ENCODE results near the gene GINS2. TPM values are rescaled to one million over a fixed set of nuclear protein-coding genes. Genes with fewer than 3 reads are reported as not detected.

GINS2 gene
- total RNA-seq, 6 experiments from 2014 or later = 11.8 to 24.6 (median 21.0) TPM

DNA sequence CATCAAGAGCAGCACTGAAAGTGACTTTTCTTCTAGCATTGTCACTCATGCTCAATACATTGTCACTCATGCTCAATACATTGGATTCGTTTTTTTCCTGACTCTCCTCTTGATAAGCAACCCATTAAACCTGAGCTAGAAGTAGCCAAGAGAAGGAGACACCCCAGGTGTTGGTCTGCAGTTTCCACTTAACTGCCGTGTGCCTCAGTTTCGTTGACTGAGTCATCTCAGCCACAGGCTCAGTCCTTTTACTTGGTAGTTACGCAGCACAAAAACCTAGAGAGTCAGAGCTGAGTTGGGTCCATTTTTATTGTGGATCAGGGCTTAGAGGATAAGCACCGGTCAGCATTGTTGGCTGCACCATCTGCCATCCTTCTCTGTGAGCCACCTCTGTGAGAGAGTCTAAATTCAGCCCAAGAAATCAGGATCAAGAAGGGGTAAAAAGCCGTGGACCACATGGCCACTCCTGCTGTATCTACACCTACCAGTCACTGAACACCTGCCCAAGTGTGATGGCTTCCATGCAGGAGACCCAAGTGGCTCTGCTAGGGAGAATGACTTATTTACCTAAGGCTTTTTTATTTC is 11.3 kb downstream of the GINS2 start:
- H3K27ac Mint-ChIP-seq = no peak overlapping the region
- H3K36me3 Mint-ChIP-seq (ENCODE audit: low read depth) = peaks cover 13% of the 10 kb centered on the region
- no peaks in the 10 kb centered on the region; the same call in 1 of the 2 replicates for H3K9me3 Mint-ChIP-seq

GRCh38 chr16:85676466-85676865 is 12.3 kb downstream of the GINS2 start:
- no peak overlapping the region for H3K4me3 Mint-ChIP-seq
- no peak for DNase-seq
- peaks cover 14% of the 10 kb centered on the region for H3K27me3 Mint-ChIP-seq (ENCODE audit: insufficient read depth)
- H3K36me3 Mint-ChIP-seq (ENCODE audit: low read depth) = peaks cover 14% of the 10 kb centered on the region
- H3K27ac Mint-ChIP-seq = no peak overlapping the region
- H3K4me1 Mint-ChIP-seq (ENCODE audit: low read depth) = peaks cover 23% of the 10 kb centered on the region
- no peak for TF ChIP-seq CTCF (IDR thresholded peaks at IDR 0.05)
- H3K9me3 Mint-ChIP-seq = no peaks in the 10 kb centered on the region; the same call in 1 of the 2 replicates

More for the DNA sequence above, 11.3 kb downstream of the GINS2 start:
- H3K4me3 Mint-ChIP-seq = no peak overlapping the region
- TF ChIP-seq CTCF (IDR thresholded peaks at IDR 0.05) = no peak
- DNase-seq = no peak
- peaks cover 14% of the 10 kb centered on the region for H3K27me3 Mint-ChIP-seq (ENCODE audit: insufficient read depth)
- peaks cover 23% of the 10 kb centered on the region for H3K4me1 Mint-ChIP-seq (ENCODE audit: low read depth)

DNA sequence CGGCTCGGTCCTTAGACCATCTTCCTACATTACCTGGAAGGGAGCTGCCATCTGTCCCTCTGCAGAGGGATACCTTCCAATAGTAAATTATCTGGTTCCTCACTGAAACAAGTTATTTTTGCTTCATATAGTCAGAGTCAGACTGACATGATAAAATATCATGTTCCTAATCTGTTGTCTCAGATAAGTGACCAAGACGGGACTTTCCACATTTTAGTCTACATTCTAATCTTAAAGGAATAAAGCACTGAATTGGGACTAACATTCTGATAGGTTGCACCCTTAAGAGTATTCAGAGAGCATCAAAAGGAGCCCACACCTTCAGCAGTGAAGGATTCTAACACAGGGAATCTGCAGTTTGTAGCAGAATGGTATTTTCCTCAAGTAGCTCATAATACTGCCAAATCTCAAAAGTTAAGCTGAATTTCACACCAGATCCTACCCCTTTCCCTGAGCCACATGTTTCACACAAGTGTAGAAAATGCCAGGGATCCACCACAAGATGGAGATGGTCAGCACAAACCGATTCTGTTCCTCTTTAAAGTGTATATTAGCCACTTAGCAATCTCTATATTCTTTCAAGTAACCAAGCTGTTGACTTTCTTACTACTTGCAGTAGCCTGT is 13.4 kb downstream of the GINS2 start:
- TF ChIP-seq CTCF (IDR thresholded peaks at IDR 0.05) = peak; percentile 69
- peaks cover 21% of the 10 kb centered on the region for H3K36me3 Mint-ChIP-seq (ENCODE audit: low read depth)
- H3K9me3 Mint-ChIP-seq = no peaks in the 10 kb centered on the region; the same call in 1 of the 2 replicates
- peak overlapping the region; percentile 30 for H3K27ac Mint-ChIP-seq
- DNase-seq = peak; percentile 27
- peaks cover 9% of the 10 kb centered on the region for H3K27me3 Mint-ChIP-seq (ENCODE audit: insufficient read depth)
- H3K4me3 Mint-ChIP-seq = no peak overlapping the region
- H3K4me1 Mint-ChIP-seq (ENCODE audit: low read depth) = peaks cover 23% of the 10 kb centered on the region

GRCh38 chr16:85674828-85675227 is 13.9 kb downstream of the GINS2 start:
- peaks cover 8% of the 10 kb centered on the region for H3K27me3 Mint-ChIP-seq (ENCODE audit: insufficient read depth)
- H3K9me3 Mint-ChIP-seq = no peaks in the 10 kb centered on the region; the same call in 1 of the 2 replicates
- peak overlapping the region; percentile 79 for H3K27ac Mint-ChIP-seq
- peaks cover 26% of the 10 kb centered on the region for H3K36me3 Mint-ChIP-seq (ENCODE audit: low read depth)
- no peak for TF ChIP-seq CTCF (IDR thresholded peaks at IDR 0.05)
- peaks cover 23% of the 10 kb centered on the region for H3K4me1 Mint-ChIP-seq (ENCODE audit: low read depth)
- H3K4me3 Mint-ChIP-seq = no peak overlapping the region
- DNase-seq = no peak

GRCh38 chr16:85674418-85674755 is 14.4 kb downstream of the GINS2 start:
- Mint-ChIP-seq H3K9me3 (no peaks in the 10 kb centered on the region; the same call in 1 of the 2 replicates), H3K27ac (peak overlapping the region; percentile 79; the same call in 1 of the 2 replicates)
- no peak for TF ChIP-seq CTCF (IDR thresholded peaks at IDR 0.05)

More at GRCh38 chr16:85674418-85674755, 14.4 kb downstream of the GINS2 start:
- H3K4me3 Mint-ChIP-seq = no peak overlapping the region; the same call in 1 of the 2 replicates
- H3K36me3 Mint-ChIP-seq (ENCODE audit: low read depth) = peaks cover 30% of the 10 kb centered on the region
- no peak for DNase-seq
- H3K4me1 Mint-ChIP-seq (ENCODE audit: low read depth) = peaks cover 23% of the 10 kb centered on the region
- H3K27me3 Mint-ChIP-seq (ENCODE audit: insufficient read depth) = peaks cover 3% of the 10 kb centered on the region
